Tibial artery (tissue), 4 donors: ENCODE measurements around the gene ADAMTSL1.

ENCODE experiments used
- DNase-seq, 2 donors: peaks; one replicate each; pipeline ENCODE4 v3.0.0-alpha.2; 2019
- H3K27ac ChIP-seq, 2 donors: fragments of 200-600 bp; sonication (generic) in 1 of 2; 1 replicate in 1 of 2; 2 replicates in 1 of 2; pipeline ENCODE4 v1.5.1; 2018 to 2019; ENCODE audit warnings: mild to moderate bottlenecking in 1 of 2
- H3K27me3 ChIP-seq, 2 donors: fragments of 200-600 bp; sonication (generic) in 1 of 2; one replicate each; pipeline versions ENCODE4 v1.5.1 to v1.6.0; 2016 to 2019
- H3K36me3 ChIP-seq, 3 donors: fragments of 200-600 bp; sonication (generic) in 2 of 3; one replicate each; pipeline ENCODE4 v1.5.1; 2016 to 2019; ENCODE audit warnings: mild to moderate bottlenecking in 2 of 3
- H3K4me1 ChIP-seq, 4 donors: fragments of 200-600 bp; sonication (generic) in 2 of 4; 1 replicate in 3 of 4; 2 replicates in 1 of 4; pipeline ENCODE4 v1.5.1; 2016 to 2019
- H3K4me3 ChIP-seq, 2 donors: fragments of 200-600 bp; sonication (generic) in 1 of 2; 1 replicate in 1 of 2; 2 replicates in 1 of 2; pipeline ENCODE4 v1.5.1; 2018 to 2019; ENCODE audit warnings: mild to moderate bottlenecking in 2 of 2
- H3K9me3 ChIP-seq, 3 donors: fragments of 200-600 bp; sonication (generic) in 1 of 3; one replicate each; pipeline ENCODE4 v1.5.1; 2016 to 2019
- intact Hi-C: fragments of 100-400 bp; cut with DNase I; formaldehyde crosslinking; loops from one replicate; pipeline ENCODE4 v1.15.0; 2023; ENCODE audit warnings: low total_unique reads
- TF ChIP-seq, protein P1 (sequence below), 2 experiments: fragments of 200-600 bp in 1 of 2; fragments of 450-650 bp in 1 of 2; IDR thresholded peaks; one replicate each; pipeline ENCODE4 v1.5.1; 2017 to 2019; ENCODE audit warnings: antibody characterized with exemption in 2 of 2, mild to moderate bottlenecking in 1 of 2, moderate library complexity in 1 of 2

The ADAMTSL1 gene

DNA sequence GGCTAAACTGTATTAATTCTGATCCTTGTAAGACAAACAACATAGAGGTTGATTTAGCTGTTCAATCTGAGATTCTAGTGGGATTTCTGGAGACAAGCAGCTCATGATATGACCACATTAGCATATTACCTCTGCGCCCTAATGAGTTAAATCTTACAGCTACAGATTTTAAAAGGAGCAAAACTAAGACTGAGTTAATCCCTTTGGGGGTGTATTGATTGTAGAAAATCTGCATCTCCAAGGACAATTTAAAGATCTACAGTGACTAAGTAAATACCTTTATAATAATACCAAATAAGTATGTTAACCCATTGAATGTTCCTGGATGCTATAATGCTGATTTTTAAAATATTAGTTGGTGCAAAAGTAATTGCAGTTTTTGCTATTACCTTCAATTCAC, 33.2 kb downstream of the ADAMTSL1 start:
- Histone ChIP-seq H3K4me3 (no peak overlapping the region), H3K9me3 (peaks cover 0 to 6% (median 0%) of the 10 kb centered on the region in 3 donors), H3K4me1 (no peaks in the 10 kb centered on the region), H3K27me3 (no peaks in the 10 kb centered on the region), H3K27ac (no peak overlapping the region), H3K36me3 (no peaks in the 10 kb centered on the region)
- intact Hi-C loops: no loop called here
- TF ChIP-seq, protein P1, sequence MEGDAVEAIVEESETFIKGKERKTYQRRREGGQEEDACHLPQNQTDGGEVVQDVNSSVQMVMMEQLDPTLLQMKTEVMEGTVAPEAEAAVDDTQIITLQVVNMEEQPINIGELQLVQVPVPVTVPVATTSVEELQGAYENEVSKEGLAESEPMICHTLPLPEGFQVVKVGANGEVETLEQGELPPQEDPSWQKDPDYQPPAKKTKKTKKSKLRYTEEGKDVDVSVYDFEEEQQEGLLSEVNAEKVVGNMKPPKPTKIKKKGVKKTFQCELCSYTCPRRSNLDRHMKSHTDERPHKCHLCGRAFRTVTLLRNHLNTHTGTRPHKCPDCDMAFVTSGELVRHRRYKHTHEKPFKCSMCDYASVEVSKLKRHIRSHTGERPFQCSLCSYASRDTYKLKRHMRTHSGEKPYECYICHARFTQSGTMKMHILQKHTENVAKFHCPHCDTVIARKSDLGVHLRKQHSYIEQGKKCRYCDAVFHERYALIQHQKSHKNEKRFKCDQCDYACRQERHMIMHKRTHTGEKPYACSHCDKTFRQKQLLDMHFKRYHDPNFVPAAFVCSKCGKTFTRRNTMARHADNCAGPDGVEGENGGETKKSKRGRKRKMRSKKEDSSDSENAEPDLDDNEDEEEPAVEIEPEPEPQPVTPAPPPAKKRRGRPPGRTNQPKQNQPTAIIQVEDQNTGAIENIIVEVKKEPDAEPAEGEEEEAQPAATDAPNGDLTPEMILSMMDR (IDR thresholded peaks at IDR 0.05): no peak
- no peak for DNase-seq

GRCh38 chr9:18516514-18516913, 42.6 kb downstream of the ADAMTSL1 start:
- H3K9me3 ChIP-seq: no peaks in the 10 kb centered on the region
- no peak overlapping the region for H3K27ac ChIP-seq
- H3K4me3 ChIP-seq: no peak overlapping the region
- no peaks in the 10 kb centered on the region for H3K27me3 ChIP-seq
- no peak for DNase-seq
- intact Hi-C loops: no loop called here
- TF ChIP-seq, protein P1 (IDR thresholded peaks at IDR 0.05): no peak
- peaks cover 0 to 8% (median 0%) of the 10 kb centered on the region in 4 donors for H3K4me1 ChIP-seq
- no peaks in the 10 kb centered on the region for H3K36me3 ChIP-seq

DNA sequence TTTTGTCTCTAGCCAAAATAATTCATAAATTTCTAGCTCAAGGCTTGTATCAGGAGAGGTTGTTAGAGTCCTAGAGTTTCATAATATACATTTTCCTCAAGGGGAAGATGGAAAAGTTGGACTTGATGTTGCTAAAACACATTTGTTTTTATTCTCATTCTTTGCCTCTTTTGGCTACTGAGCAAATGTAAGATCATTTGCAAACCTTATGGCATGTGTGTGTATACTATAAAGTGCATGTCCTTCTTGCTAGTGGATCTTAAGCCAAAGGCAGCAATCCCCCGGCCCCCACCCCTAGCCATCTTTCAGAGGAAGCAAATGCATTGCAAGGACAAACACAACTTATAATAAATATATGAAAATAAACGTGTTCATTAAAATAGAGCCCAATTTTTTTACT, 43.0 kb downstream of the ADAMTSL1 start:
- DNase-seq: no peak
- Histone ChIP-seq H3K9me3 (no peaks in the 10 kb centered on the region), H3K4me3 (no peak overlapping the region), H3K27ac (no peak overlapping the region), H3K27me3 (no peaks in the 10 kb centered on the region), H3K4me1 (peaks cover 0 to 8% (median 0%) of the 10 kb centered on the region in 4 donors), H3K36me3 (no peaks in the 10 kb centered on the region)
- TF ChIP-seq, protein P1 (IDR thresholded peaks at IDR 0.05): no peak
- intact Hi-C loops: no loop called here

DNA sequence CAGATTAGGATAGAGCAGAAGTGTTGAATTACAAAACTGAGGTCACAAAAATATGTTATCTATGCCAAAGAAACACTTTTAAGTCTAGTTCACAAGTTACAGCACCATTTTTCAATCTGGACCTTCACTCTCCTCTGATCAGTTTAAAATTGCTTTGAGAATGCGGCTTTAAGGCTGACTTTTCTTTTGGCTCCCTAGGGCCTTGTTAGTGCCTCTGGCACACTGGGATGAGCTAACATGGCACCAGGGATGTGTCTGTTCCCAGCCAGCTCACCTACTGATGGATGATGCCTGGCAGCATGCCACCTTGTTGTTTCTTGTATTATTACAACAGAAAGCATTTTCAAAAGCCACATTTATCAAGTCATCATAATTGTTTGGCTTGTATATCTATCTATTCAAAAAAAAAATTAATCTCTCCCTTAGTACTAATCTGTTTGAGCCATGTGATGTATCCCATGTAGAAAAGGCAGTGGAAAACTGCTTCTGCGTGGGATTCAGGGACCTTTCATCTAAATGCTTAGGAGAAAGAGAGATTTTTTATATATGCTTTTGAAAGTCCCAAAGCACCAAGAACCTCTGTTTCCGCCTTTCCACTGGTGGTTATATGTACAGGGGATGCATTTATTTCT, 46.6 kb downstream of the ADAMTSL1 start:
- Histone ChIP-seq H3K27me3 (no peaks in the 10 kb centered on the region), H3K4me1 (peaks cover 0 to 8% (median 0%) of the 10 kb centered on the region in 4 donors), H3K36me3 (no peaks in the 10 kb centered on the region), H3K9me3 (no peaks in the 10 kb centered on the region), H3K4me3 (no peak overlapping the region), H3K27ac (no peak overlapping the region)
- TF ChIP-seq, protein P1 (IDR thresholded peaks at IDR 0.05): no peak
- DNase-seq: no peak
- intact Hi-C loops: no loop called here

- Histone ChIP-seq H3K36me3 (no peaks in the 10 kb centered on the region), H3K27ac (no peak overlapping the region), H3K9me3 (no peaks in the 10 kb centered on the region), H3K27me3 (no peaks in the 10 kb centered on the region), H3K4me3 (no peak overlapping the region), H3K4me1 (no peaks in the 10 kb centered on the region)
- DNase-seq: no peak
- intact Hi-C loops: no loop called here
- TF ChIP-seq, protein P1 (IDR thresholded peaks at IDR 0.05): no peak
Measured at GRCh38 chr9:18526685-18527084, 52.7 kb downstream of the ADAMTSL1 start.
